NCI-H2107 (cell line): ENCODE data around the gene HSPA1L.

Experiments used
- DNase-seq: peaks from one replicate; lab custom pipeline; 2025; lab: John Stamatoyannopoulos, UW

The HSPA1L gene

GRCh38 chr6:31763619-31763940 lies 51.5 kb downstream of the HSPA1L start:
- DNase-seq: no peak

DNA sequence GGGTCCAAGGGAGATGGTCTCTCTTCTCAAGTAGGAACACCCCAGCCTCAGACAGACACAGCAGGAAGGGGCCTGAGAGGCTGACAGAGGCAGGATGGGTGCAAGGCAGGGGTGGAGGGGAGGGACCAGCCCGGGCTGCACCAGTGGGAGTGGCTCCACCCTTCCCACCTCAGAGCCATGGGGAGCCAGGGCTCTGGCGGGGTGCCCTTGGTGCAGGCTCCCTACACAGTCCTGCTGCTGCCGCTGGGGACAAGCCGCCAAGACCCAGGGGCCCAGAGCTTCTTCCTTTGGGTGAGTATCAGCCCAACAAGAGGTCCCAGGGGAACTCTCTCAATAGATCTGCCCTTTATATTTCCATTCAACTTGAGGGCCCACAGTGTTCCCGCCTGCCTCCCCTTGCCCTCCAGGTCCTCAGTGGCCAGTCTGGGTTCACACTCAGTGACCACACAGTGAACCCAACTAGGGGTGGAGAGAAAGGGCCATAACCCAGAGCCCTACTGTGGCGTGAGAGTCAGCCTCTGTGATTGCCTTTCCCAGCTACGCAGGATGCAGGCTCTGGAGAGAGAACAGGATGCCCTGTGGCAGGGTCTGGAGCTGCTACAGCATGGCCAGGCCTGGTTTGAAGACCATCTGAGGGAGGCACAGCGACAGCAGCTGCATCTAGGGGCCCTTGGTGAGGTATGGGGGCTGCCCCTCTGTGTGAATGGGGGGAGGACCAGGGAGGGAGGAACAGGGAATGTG lies 52.0 kb downstream of the HSPA1L start:
- DNase-seq: no peak

- DNase-seq: no peak
Observed at GRCh38 chr6:31762356-31762755, 52.7 kb downstream of the HSPA1L start, which contains the start of gene SAPCD1. SAPCD1 (plus strand) TSS chr6:31762656; CDS start chr6:31763055, 399 bp downstream.

DNA sequence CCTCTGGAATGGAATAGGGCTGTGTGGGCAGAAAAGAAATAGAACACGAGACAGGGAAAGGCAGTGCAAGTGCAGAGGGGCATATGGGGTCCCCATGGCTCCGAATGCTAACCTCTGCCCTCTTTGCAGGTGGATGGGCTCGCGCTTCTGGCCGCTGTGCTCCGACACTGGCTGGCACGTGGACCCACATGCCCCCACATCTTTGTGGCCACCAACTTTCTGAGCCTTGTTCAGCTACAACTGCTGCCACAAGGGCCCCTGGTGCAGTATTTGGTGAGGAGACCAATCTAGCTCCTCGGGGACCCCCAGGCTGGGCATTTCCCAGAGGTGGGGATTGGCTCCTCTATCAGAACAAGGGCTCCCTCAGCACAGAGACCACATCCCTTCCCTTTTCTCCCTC lies 53.7 kb downstream of the HSPA1L start:
- no peak for DNase-seq

DNA sequence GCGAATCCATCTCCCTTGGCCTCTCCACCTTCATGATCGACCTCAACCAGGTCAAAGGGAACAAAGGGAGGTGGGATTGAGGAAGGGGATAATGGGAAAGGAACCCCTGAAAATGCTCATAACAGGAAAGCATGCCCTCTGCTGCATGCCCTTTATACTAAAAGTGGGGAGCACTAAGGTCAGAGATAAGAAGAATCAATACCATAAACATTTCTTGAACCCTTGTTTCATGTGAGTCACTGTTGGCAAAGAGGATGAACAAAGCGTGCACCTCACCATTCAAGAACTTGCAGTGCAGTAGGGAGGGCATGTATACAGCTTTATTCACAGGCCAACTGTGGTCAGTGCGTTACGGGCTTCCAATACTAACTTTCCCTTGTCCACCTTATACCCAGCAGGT lies 54.3 kb downstream of the HSPA1L start:
- no peak for DNase-seq
